HG02763 (cell line): ENCODE results near the gene NEIL1.
"Not testable (repeated sequence)": the region's sequence is repeated elsewhere in the genome, so short reads cannot be mapped to it uniquely, and the experiment has no call there.

Experiments
- ATAC-seq: cut with Tn5 transposase; IDR thresholded peaks from one replicate; pipeline ENCODE4 v1.9.1; 2021; ENCODE audit warnings: mild to moderate bottlenecking, moderate library complexity; ENCODE audit not compliant: unreplicated experiment

Gene NEIL1

GRCh38 chr15:75333654-75334419, 13.0 kb upstream of the NEIL1 start:
- not testable (repeated sequence) for ATAC-seq

DNA sequence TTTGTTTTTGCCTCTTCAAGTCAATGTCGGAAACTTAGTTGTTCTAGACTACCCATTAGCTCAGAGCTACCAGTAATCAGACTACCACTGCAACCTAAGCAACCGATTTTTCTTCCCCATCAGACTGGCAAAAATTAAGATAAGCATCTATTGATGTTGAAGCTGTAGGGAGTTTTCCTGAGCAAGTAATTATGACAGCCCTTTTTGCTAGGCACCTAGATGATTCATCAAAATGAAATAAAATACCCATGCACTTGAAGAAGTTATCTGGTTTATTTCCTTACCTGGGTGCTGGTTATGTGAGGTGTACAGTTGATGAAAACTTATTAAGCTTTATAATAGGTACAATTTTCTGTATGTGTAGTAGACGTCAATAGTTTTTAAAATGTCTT, 11.5 kb upstream of the NEIL1 start:
- ATAC-seq: no peak

- no peak for ATAC-seq
Observed at GRCh38 chr15:75335705-75336355, 11.0 kb upstream of the NEIL1 start, which contains the start of gene COMMD4. COMMD4 (plus strand) TSS chr15:75336063; CDS start chr15:75336090, 27 bp downstream.

DNA sequence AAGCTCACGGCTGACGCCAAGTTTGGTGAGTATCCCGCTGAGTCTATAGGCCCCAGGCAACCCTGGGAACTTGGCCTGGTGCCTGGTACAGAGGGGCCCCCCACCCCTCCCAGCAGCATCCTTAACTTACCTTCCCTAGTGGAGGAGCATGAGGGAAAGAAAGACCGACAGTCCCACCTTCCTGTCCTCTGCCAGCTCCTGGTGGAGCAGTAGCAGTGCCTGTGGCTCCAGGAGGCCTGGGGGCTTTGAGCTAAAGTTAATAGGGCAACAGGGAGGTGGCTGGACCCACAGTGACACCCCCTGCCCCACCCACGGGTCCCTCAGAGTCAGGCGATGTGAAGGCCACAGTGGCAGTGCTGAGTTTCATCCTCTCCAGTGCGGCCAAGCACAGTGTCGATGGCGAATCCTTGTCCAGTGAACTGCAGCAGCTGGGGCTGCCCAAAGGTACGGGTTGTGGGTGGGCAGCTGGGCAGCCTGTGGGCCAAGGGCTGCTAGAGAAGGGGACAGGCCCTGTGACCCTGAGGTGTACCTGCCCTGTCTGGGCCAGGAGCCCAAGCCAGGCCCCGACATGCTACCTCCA, 8.1 kb upstream of the NEIL1 start:
- ATAC-seq: no peak

GRCh38 chr15:75339531-75340240, 7.2 kb upstream of the NEIL1 start:
- ATAC-seq: no peak

GRCh38 chr15:75342221-75342620, 4.6 kb upstream of the NEIL1 start:
- no peak for ATAC-seq

- not testable (repeated sequence) for ATAC-seq
Observed at GRCh38 chr15:75343953-75344352, 2.9 kb upstream of the NEIL1 start.

GRCh38 chr15:75347222-75348033, 589 bp downstream of the NEIL1 start:
- ATAC-seq: peak; percentile 56

- ATAC-seq: no peak
Observed at GRCh38 chr15:75348034-75348561, 1.3 kb downstream of the NEIL1 start.

DNA sequence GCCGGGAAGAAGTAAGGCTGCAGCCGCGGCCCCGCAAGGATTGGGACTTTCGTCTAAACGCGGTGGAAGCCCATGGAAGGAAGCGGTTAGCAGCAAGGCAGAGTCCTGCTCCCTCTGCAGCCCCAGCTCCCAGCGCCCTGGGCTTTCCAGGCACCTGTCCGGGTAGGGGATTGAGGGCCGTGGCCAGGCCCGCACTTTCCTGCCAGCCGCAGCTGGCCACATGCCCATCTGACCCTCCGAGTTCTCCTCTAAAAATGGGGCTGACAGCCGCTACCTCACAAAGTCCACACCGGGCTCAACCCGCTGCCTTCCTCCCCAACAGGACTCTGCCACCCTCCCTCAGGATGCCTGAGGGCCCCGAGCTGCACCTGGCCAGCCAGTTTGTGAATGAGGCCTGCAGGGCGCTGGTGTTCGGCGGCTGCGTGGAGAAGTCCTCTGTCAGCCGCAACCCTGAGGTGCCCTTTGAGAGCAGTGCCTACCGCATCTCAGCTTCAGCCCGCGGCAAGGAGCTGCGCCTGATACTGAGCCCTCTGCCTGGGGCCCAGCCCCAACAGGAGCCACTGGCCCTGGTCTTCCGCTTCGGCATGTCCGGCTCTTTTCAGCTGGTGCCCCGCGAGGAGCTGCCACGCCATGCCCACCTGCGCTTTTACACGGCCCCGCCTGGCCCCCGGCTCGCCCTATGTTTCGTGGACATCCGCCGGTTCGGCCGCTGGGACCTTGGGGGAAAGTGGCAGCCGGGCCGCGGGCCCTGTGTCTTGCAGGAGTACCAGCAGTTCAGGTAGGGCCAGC, 1.9 kb downstream of the NEIL1 start:
- no peak for ATAC-seq

DNA sequence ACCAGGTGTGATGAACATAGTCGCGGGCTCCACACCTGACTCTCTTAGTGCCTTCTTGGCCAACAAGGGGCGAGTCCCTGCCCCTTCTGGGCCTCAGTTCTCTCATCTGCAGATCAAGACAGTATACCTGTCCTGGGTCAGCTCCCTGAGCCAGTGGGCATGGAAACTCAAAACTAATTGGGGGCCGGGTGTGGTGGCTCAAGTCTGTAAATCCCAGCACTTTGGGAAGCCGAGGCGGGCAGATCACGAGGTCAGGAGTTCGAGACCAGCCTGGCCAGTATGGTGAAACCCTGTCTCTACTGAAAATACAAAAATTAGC, 2.5 kb downstream of the NEIL1 start:
- not testable (repeated sequence) for ATAC-seq

- ATAC-seq: no peak
Observed at GRCh38 chr15:75349851-75350588, 3.2 kb downstream of the NEIL1 start.

GRCh38 chr15:75350601-75351361, 3.9 kb downstream of the NEIL1 start:
- no peak for ATAC-seq

- no peak for ATAC-seq
Observed at GRCh38 chr15:75352186-75353080, 5.6 kb downstream of the NEIL1 start.

DNA sequence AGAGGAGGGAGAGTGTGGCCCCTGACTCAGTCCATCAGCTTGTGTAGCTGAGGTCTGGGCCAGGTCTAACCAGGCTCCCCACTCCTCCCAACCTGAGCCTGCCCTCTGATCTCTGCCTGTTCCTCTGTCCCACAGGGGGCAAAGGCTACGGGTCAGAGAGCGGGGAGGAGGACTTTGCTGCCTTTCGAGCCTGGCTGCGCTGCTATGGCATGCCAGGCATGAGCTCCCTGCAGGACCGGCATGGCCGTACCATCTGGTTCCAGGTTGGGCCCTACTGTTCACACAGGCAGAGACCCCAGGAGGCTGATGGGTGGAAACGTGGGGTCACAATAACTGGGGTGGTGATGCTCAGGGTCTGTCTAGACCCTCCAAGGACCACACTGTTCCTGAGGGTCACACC, 6.8 kb downstream of the NEIL1 start:
- no peak for ATAC-seq

GRCh38 chr15:75354454-75354853, 7.6 kb downstream of the NEIL1 start:
- no peak for ATAC-seq

DNA sequence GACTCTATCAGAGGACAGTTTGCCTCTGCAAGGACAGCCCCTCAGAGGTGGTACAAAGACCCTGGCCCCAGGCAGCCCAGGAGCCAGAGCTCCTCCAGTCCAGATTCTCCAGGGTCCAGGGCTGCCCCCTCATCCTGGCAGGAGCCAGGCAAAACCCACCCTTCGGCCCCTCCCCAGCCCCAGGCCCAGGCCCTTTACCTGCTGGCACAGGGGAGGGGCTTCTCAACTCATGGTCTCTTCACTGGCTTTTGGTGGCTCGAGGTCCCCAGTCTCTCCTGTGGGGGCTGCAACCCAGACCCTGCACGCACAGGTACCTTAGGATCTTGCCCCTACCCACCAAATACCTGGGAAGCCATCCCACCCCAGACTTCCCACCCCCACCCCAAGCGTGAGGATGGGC, 8.5 kb downstream of the NEIL1 start:
- ATAC-seq: no peak
